DMS53 treated with DMSO at 0.1 percent for 48 hours (cell line): Measurements from ENCODE around the gene TCF12.

Experiments
- DNase-seq: peaks from one replicate; lab custom pipeline; 2025; ENCODE audit not compliant: unreplicated experiment; lab: John Stamatoyannopoulos, UW

The TCF12 gene

GRCh38 chr15:57015897-57016296 lies 97.5 kb downstream of the TCF12 start:
- DNase-seq: peak; percentile 36

- no peak for DNase-seq
Measured at GRCh38 chr15:57017024-57017423, 98.6 kb downstream of the TCF12 start.

GRCh38 chr15:57018151-57018550 lies 99.7 kb downstream of the TCF12 start:
- DNase-seq: no peak

- no peak for DNase-seq
Measured at GRCh38 chr15:57019496-57020160, 101.2 kb downstream of the TCF12 start.

GRCh38 chr15:57025264-57025926 lies 107.0 kb downstream of the TCF12 start:
- no peak for DNase-seq

- peak; percentile 27 for DNase-seq
Measured at GRCh38 chr15:57026016-57026592, 107.7 kb downstream of the TCF12 start.

GRCh38 chr15:57027596-57027995 lies 109.2 kb downstream of the TCF12 start:
- DNase-seq: no peak

GRCh38 chr15:57028176-57028575 lies 109.7 kb downstream of the TCF12 start:
- DNase-seq: no peak

- DNase-seq: no peak
Measured at GRCh38 chr15:57030011-57030410, 111.6 kb downstream of the TCF12 start.

GRCh38 chr15:57031082-57031481 lies 112.6 kb downstream of the TCF12 start:
- no peak for DNase-seq

GRCh38 chr15:57031605-57032004 lies 113.2 kb downstream of the TCF12 start:
- no peak for DNase-seq

GRCh38 chr15:57032338-57032737 lies 113.9 kb downstream of the TCF12 start:
- DNase-seq: no peak

GRCh38 chr15:57033715-57034439 lies 115.4 kb downstream of the TCF12 start:
- peak; percentile 51 for DNase-seq

GRCh38 chr15:57034613-57035012 lies 116.2 kb downstream of the TCF12 start:
- no peak for DNase-seq

- no peak for DNase-seq
Measured at GRCh38 chr15:57035664-57036063, 117.2 kb downstream of the TCF12 start.

GRCh38 chr15:57036352-57036751 lies 117.9 kb downstream of the TCF12 start:
- DNase-seq: no peak

- no peak for DNase-seq
Measured at GRCh38 chr15:57037548-57037947, 119.1 kb downstream of the TCF12 start.

- DNase-seq: no peak
Measured at GRCh38 chr15:57038040-57038439, 119.6 kb downstream of the TCF12 start.

- DNase-seq: no peak
Measured at GRCh38 chr15:57038496-57038895, 120.1 kb downstream of the TCF12 start.

GRCh38 chr15:57041416-57041815 lies 123.0 kb downstream of the TCF12 start:
- no peak for DNase-seq

- no peak for DNase-seq
Measured at GRCh38 chr15:57044072-57044702, 125.7 kb downstream of the TCF12 start.
